Parathyroid adenoma (tissue), 2 donors: Measurements from ENCODE around the gene LHX6.

Experiments used
- H2AFZ ChIP-seq: fragments of 300-600 bp; sonication (generic); one replicate; pipeline ENCODE4 v1.7.0; 2017; ENCODE audit warnings: antibody characterized with exemption, mild to moderate bottlenecking
- H3K27ac ChIP-seq: fragments of 300-600 bp; sonication (generic); one replicate; pipeline ENCODE4 v1.7.0; 2017
- H3K27me3 ChIP-seq: fragments of 300-600 bp; sonication (generic); one replicate; pipeline ENCODE4 v1.7.0; 2017; ENCODE audit warnings: low read length; ENCODE audit not compliant: control insufficient read depth, insufficient read depth
- H3K36me3 ChIP-seq: fragments of 300-600 bp; sonication (generic); one replicate; pipeline ENCODE4 v1.7.0; 2017; ENCODE audit warnings: low read length; ENCODE audit not compliant: control insufficient read depth, insufficient read depth
- H3K4me1 ChIP-seq: fragments of 300-600 bp; sonication (generic); one replicate; pipeline ENCODE4 v1.7.0; 2017; ENCODE audit warnings: control low read depth
- H3K4me2 ChIP-seq: fragments of 300-600 bp; sonication (generic); one replicate; pipeline ENCODE4 v1.7.0; 2017; ENCODE audit warnings: low read length
- H3K4me3 ChIP-seq: fragments of 300-600 bp; sonication (generic); one replicate; pipeline ENCODE4 v1.7.0; 2017; ENCODE audit warnings: low read depth, low read length
- H3K79me2 ChIP-seq: fragments of 300-600 bp; sonication (generic); one replicate; pipeline ENCODE4 v1.7.0; 2017; ENCODE audit warnings: control low read depth
- H3K9ac ChIP-seq: fragments of 300-600 bp; sonication (generic); one replicate; pipeline ENCODE4 v1.7.0; 2017; ENCODE audit warnings: mild to moderate bottlenecking
- H3K9me3 ChIP-seq: fragments of 300-600 bp; sonication (generic); one replicate; pipeline ENCODE4 v1.7.0; 2017; ENCODE audit warnings: low read length; ENCODE audit not compliant: control insufficient read depth
- CTCF ChIP-seq: fragments of 300-600 bp; sonication (generic); IDR thresholded peaks from one replicate; pipeline ENCODE4 v1.7.0; 2017; ENCODE audit warnings: antibody characterized with exemption, mild to moderate bottlenecking
- donor health status: primary hyperparathyroidism.

LHX6 gene

GRCh38 chr9:122268041-122268814 lies 39.5 kb upstream of the LHX6 start:
- H3K9me3 ChIP-seq, result no peaks in the 10 kb centered on the region
- TF ChIP-seq CTCF, result no peak
- H3K27ac ChIP-seq, result no peak overlapping the region
- peaks cover 7% of the 10 kb centered on the region for H3K79me2 ChIP-seq
- H3K9ac ChIP-seq, result no peak overlapping the region
- no peaks in the 10 kb centered on the region for H3K27me3 ChIP-seq
- H3K4me2 ChIP-seq, result no peak overlapping the region
- H2AFZ ChIP-seq, result no peak overlapping the region
- no peak overlapping the region for H3K4me3 ChIP-seq
- H3K4me1 ChIP-seq, result peaks cover 4% of the 10 kb centered on the region
- no peaks in the 10 kb centered on the region for H3K36me3 ChIP-seq

- Histone ChIP-seq H3K4me3 (peak overlapping the region; percentile 94), H3K9me3 (no peaks in the 10 kb centered on the region), H3K27me3 (no peaks in the 10 kb centered on the region), H2AFZ (peak overlapping the region; percentile 93), H3K9ac (peak overlapping the region; percentile 46), H3K27ac (peak overlapping the region; percentile 92), H3K79me2 (peaks cover 7% of the 10 kb centered on the region), H3K36me3 (no peaks in the 10 kb centered on the region), H3K4me2 (peak overlapping the region; percentile 76), H3K4me1 (peaks cover 4% of the 10 kb centered on the region)
- TF ChIP-seq CTCF, result no peak
Measured at GRCh38 chr9:122265149-122265915, 36.6 kb upstream of the LHX6 start.

- H3K4me2 ChIP-seq, result peak within 1 kb of the TSS; percentile 76
- H3K79me2 ChIP-seq, result peaks cover 7% of the 10 kb centered on the region
- H3K4me3 ChIP-seq, result peak within 1 kb of the TSS; percentile 94
- peak within 1 kb of the TSS; percentile 93 for H2AFZ ChIP-seq
- peak within 1 kb of the TSS; percentile 92 for H3K27ac ChIP-seq
- H3K9me3 ChIP-seq, result no peaks in the 10 kb centered on the region
- H3K9ac ChIP-seq, result peak within 1 kb of the TSS; percentile 46
- no peaks in the 10 kb centered on the region for H3K36me3 ChIP-seq
- TF ChIP-seq CTCF, result no peak
- peaks cover 4% of the 10 kb centered on the region for H3K4me1 ChIP-seq
- no peaks in the 10 kb centered on the region for H3K27me3 ChIP-seq
Measured at GRCh38 chr9:122264360-122265148, 35.8 kb upstream of the LHX6 start, which contains the start of the genes MRRF and RBM18. Gene MRRF, plus strand, starts transcription at chr9:122264882. Its CDS starts 6,010 bp downstream, at chr9:122270892. Gene RBM18, minus strand, starts transcription at chr9:122264840. Its CDS starts 3,348 bp downstream, at chr9:122261492.

- Histone ChIP-seq H3K4me1 (peaks cover 4% of the 10 kb centered on the region), H3K4me3 (peak overlapping the region; percentile 94)
Measured at GRCh38 chr9:122263699-122264349, 35.1 kb upstream of the LHX6 start.

More at GRCh38 chr9:122263699-122264349, 35.1 kb upstream of the LHX6 start:
- no peak for TF ChIP-seq CTCF
- peak overlapping the region; percentile 93 for H2AFZ ChIP-seq
- no peaks in the 10 kb centered on the region for H3K9me3 ChIP-seq
- peaks cover 7% of the 10 kb centered on the region for H3K79me2 ChIP-seq
- peak overlapping the region; percentile 37 for H3K9ac ChIP-seq
- H3K27me3 ChIP-seq, result no peaks in the 10 kb centered on the region
- H3K27ac ChIP-seq, result peak overlapping the region; percentile 92
- H3K36me3 ChIP-seq, result no peaks in the 10 kb centered on the region
- H3K4me2 ChIP-seq, result peak overlapping the region; percentile 76
